Right lobe of liver (tissue), 6 donors: Measurements from ENCODE around the gene DDX10. TPM values are rescaled to one million over a fixed set of nuclear protein-coding genes. Genes with fewer than 3 reads are reported as not detected.

Experiments used
- ATAC-seq, 4 donors: fragments of 200-7000 bp; cut with Tn5 transposase; one replicate each; pipeline ENCODE4 v1.9.1; 2020; ENCODE audit warnings: mild to moderate bottlenecking in 4 of 4, moderate library complexity in 4 of 4
- DNase-seq, 3 donors: peaks; one replicate each; pipeline ENCODE4 v3.0.0-alpha.2; 2020
- H3K27ac ChIP-seq, 3 donors: fragments of 200-600 bp; one replicate each; pipeline ENCODE4 v1.8.0; 2022
- H3K27me3 ChIP-seq, 2 donors: fragments of 200-600 bp; one replicate each; pipeline ENCODE4 v1.8.0; 2022
- H3K36me3 ChIP-seq, 4 donors: fragments of 200-600 bp; sonication (generic) in 1 of 4; one replicate each; pipeline versions ENCODE4 v1.5.1 to v1.8.0; 2017 to 2022; ENCODE audit warnings: control low read depth in 1 of 4
- H3K4me1 ChIP-seq, 4 donors: fragments of 200-600 bp; sonication (generic) in 1 of 4; one replicate each; pipeline versions ENCODE4 v1.5.1 to v1.8.0; 2017 to 2022; ENCODE audit warnings: control low read depth in 1 of 4
- H3K4me3 ChIP-seq, 3 donors: fragments of 200-600 bp; one replicate each; pipeline ENCODE4 v1.8.0; 2022
- H3K9me3 ChIP-seq, 4 donors: fragments of 200-600 bp; sonication (generic) in 1 of 4; one replicate each; pipeline versions ENCODE4 v1.5.1 to v1.8.0; 2017 to 2022; ENCODE audit warnings: control low read depth in 1 of 4
- CTCF ChIP-seq, 4 donors: fragments of 200-600 bp in 3 of 4; fragments of 450-650 bp in 1 of 4; IDR thresholded peaks; one replicate each; pipeline versions ENCODE4 v1.5.1 to v1.8.0; 2016 to 2022; ENCODE audit warnings: antibody characterized with exemption in 4 of 4, mild to moderate bottlenecking in 2 of 4
- POLR2A ChIP-seq: fragments of 450-650 bp; IDR thresholded peaks from one replicate; pipeline ENCODE4 v1.6.1; 2017; ENCODE audit warnings: antibody characterized with exemption, mild to moderate bottlenecking
- WGBS: methylation state at CpG from one replicate; pipeline ENCODE4 v1.1.6; 2018; ENCODE audit warnings: low coverage, low lambda C conversion rate; ENCODE audit not compliant: insufficient coverage; ENCODE audit errors: missing lambda C conversion rate; 5-methylcytosine and 5-hydroxymethylcytosine counted together
- intact Hi-C, 2 donors: fragments of 100-400 bp; cut with DNase I; formaldehyde crosslinking; loops; one replicate each; pipeline versions ENCODE4 v1.11.2 to v1.14.1; 2022
- total RNA-seq, 6 experiments: library from RNA; depleted of rRNA in 2 of 6; stranded (reverse); fragments of >200 nt in 2 of 6; fragmentation: NEBNext Ultra II Directional in 3 of 6; extraction: Animal tissue kit (Norgen Biotek cat#: 25700) in 3 of 6; gene quantifications; one replicate each; pipeline versions ENCODE4 v1.1.0 to v1.2.4, GENCODE V29; 2016 to 2023
- donor health status: DM: no; HTN: yes; CAD: no.
- donor health status: DM: no; HTN: no; CAD: no.
- donor health status: DM: no; HTN: no; CAD: no.
- donor health status: DM: no; HTN: yes; CAD: no.
- donor health status: DM: no; HTN: yes; CAD: no.

DDX10 gene
- total RNA-seq, 6 experiments from 2014 or later = 7.4 to 13.6 (median 11.3) TPM

- Histone ChIP-seq H3K27me3 (no peaks in the 10 kb centered on the region), H3K4me1 (peaks cover 0 to 17% (median 0%) of the 10 kb centered on the region in 4 donors), H3K4me3 (no peak overlapping the region), H3K36me3 (no peaks in the 10 kb centered on the region), H3K27ac (no peak overlapping the region), H3K9me3 (no peaks in the 10 kb centered on the region)
- 73% methylated on average over 5 of the region's 5 CpGs for whole genome bisulfite sequencing
- intact Hi-C loops = no loop called here
- no peak for ATAC-seq
- DNase-seq = no peak
- TF ChIP-seq POLR2A (no peak), CTCF (IDR thresholded peaks at IDR 0.05) (no peak)
Observed at GRCh38 chr11:108663154-108663877, 1.6 kb upstream of the DDX10 start.

DNA sequence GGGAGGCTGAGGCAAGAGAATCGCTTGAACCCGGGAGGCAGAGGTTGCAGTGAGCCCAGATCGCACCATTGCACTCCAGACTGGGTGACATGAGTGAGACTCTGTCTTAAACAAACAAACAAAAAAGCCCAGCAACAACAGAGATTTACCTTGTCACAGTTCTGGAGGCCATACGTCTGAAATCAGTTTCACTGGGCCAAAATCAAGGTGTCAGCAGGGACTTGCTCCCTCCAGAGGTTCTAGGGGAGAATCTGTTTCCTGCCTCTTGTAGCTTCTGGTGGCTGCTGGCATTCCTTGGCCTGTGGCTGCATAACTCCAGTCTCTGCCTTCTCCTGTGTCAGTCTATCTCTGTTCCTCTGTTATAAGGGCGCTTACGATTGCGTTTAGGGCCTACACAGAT lies 1.5 kb downstream of the DDX10 start:
- DNase-seq (no peak), ATAC-seq (no peak)
- Histone ChIP-seq H3K36me3 (no peaks in the 10 kb centered on the region), H3K4me3 (no peak overlapping the region), H3K27me3 (no peaks in the 10 kb centered on the region), H3K9me3 (no peaks in the 10 kb centered on the region), H3K27ac (no peak overlapping the region), H3K4me1 (peaks cover 0 to 17% (median 0%) of the 10 kb centered on the region in 4 donors)
- 96% methylated on average over 6 of the region's 7 CpGs for WGBS
- intact Hi-C loops = no loop called here
- no peak for TF ChIP-seq CTCF (IDR thresholded peaks at IDR 0.05)
- TF ChIP-seq POLR2A = no peak

- intact Hi-C loops = no loop called here
- 85% methylated on average over 2 of the region's 2 CpGs for WGBS
- Histone ChIP-seq H3K36me3 (no peaks in the 10 kb centered on the region), H3K4me3 (no peak overlapping the region), H3K4me1 (peaks cover 0 to 17% (median 0%) of the 10 kb centered on the region in 4 donors), H3K9me3 (no peaks in the 10 kb centered on the region), H3K27ac (no peak overlapping the region), H3K27me3 (no peaks in the 10 kb centered on the region)
- ATAC-seq = no peak
- DNase-seq = no peak
- no peak for TF ChIP-seq CTCF (IDR thresholded peaks at IDR 0.05)
Observed at GRCh38 chr11:108669286-108669685, 4.4 kb downstream of the DDX10 start.

GRCh38 chr11:108669711-108670110 lies 4.8 kb downstream of the DDX10 start:
- ATAC-seq = no peak
- no peak overlapping the region for H3K27ac ChIP-seq
- TF ChIP-seq POLR2A (no peak), CTCF (IDR thresholded peaks at IDR 0.05) (no peak)
- WGBS = 80% methylated on average over 3 of the region's 7 CpGs
- H3K4me3 ChIP-seq = no peak overlapping the region
- DNase-seq = no peak
- H3K36me3 ChIP-seq = no peaks in the 10 kb centered on the region
- no peaks in the 10 kb centered on the region for H3K27me3 ChIP-seq
- H3K9me3 ChIP-seq = no peaks in the 10 kb centered on the region
- intact Hi-C loops = no loop called here
- peaks cover 0 to 17% (median 0%) of the 10 kb centered on the region in 4 donors for H3K4me1 ChIP-seq
